ENCODE measurements around the gene OR4M1.
"Not testable (repeated sequence)": the region's sequence is repeated elsewhere in the genome, so short reads cannot be mapped to it uniquely, and the experiment has no call there.

Gene OR4M1

GRCh38 chr14:19773204-19773603 is at the start of gene OR4M1:
Gene OR4M1, plus strand, starts transcription at chr14:19773504. Its CDS starts 6,819 bp downstream, at chr14:19780323.
- not testable (repeated sequence) for DNase-seq (ENCODE audit: low read depth)

- no peak for DNase-seq (ENCODE audit: low read depth)
These were observed 43.9 kb upstream of the OR4M1 start for GRCh38 chr14:19729359-19729758.

- DNase-seq (ENCODE audit: low read depth) = no peak
These were observed 43.5 kb upstream of the OR4M1 start for GRCh38 chr14:19729763-19730162.

- DNase-seq (ENCODE audit: low read depth) = not testable (repeated sequence)
These were observed 39.4 kb upstream of the OR4M1 start for GRCh38 chr14:19733893-19734292.

- DNase-seq (ENCODE audit: low read depth) = no peak
These were observed 30.0 kb upstream of the OR4M1 start, which contains the start of gene OR4Q3 for GRCh38 chr14:19743256-19743655. Gene OR4Q3, plus strand, starts transcription at chr14:19743571.

GRCh38 chr14:19752316-19752715 is 21.0 kb upstream of the OR4M1 start:
- DNase-seq (ENCODE audit: low read depth) = not testable (repeated sequence)

- DNase-seq (ENCODE audit: low read depth) = no peak
These were observed 19.1 kb upstream of the OR4M1 start for GRCh38 chr14:19754172-19754571.

GRCh38 chr14:19771491-19771890 is 1.8 kb upstream of the OR4M1 start:
- not testable (repeated sequence) for DNase-seq (ENCODE audit: low read depth)

GRCh38 chr14:19771895-19772430 is 1.3 kb upstream of the OR4M1 start:
- DNase-seq (ENCODE audit: low read depth) = no peak

- DNase-seq (ENCODE audit: low read depth) = not testable (repeated sequence)
These were observed 850 bp upstream of the OR4M1 start for GRCh38 chr14:19772454-19772853.

GRCh38 chr14:19775587-19775986 is 2.3 kb downstream of the OR4M1 start:
- DNase-seq (ENCODE audit: low read depth) = no peak

GRCh38 chr14:19785848-19786247 is 12.5 kb downstream of the OR4M1 start:
- DNase-seq (ENCODE audit: low read depth) = not testable (repeated sequence)

- DNase-seq (ENCODE audit: low read depth) = not testable (repeated sequence)
These were observed 14.0 kb downstream of the OR4M1 start for GRCh38 chr14:19787318-19787717.

- not testable (repeated sequence) for DNase-seq (ENCODE audit: low read depth)
These were observed 14.8 kb downstream of the OR4M1 start for GRCh38 chr14:19788150-19788549.

GRCh38 chr14:19796520-19797108 is 23.3 kb downstream of the OR4M1 start:
- DNase-seq (ENCODE audit: low read depth) = not testable (repeated sequence)

GRCh38 chr14:19799880-19800279 is 26.6 kb downstream of the OR4M1 start:
- no peak for DNase-seq (ENCODE audit: low read depth)

- DNase-seq (ENCODE audit: low read depth) = no peak
These were observed 27.2 kb downstream of the OR4M1 start for GRCh38 chr14:19800282-19801117.

- no peak for DNase-seq (ENCODE audit: low read depth)
These were observed 27.8 kb downstream of the OR4M1 start for GRCh38 chr14:19801118-19801464.

- not testable (repeated sequence) for DNase-seq (ENCODE audit: low read depth)
These were observed 30.2 kb downstream of the OR4M1 start, which contains the start of gene OR4N2 for GRCh38 chr14:19803470-19803869. Gene OR4N2, plus strand, starts transcription at chr14:19803770. Its CDS starts 23,679 bp downstream, at chr14:19827449.

- not testable (repeated sequence) for DNase-seq (ENCODE audit: low read depth)
These were observed 40.0 kb downstream of the OR4M1 start for GRCh38 chr14:19813171-19813920.

- DNase-seq (ENCODE audit: low read depth) = not testable (repeated sequence)
These were observed 46.6 kb downstream of the OR4M1 start for GRCh38 chr14:19819879-19820278.

GRCh38 chr14:19821016-19821415 is 47.7 kb downstream of the OR4M1 start:
- DNase-seq (ENCODE audit: low read depth) = not testable (repeated sequence)

All from stromal cell of bone marrow (primary cell).